GM18508 (cell line): ENCODE results near the gene RPL29.
A peak's percentile ranks its signal among the peaks of the same experiment; 100 is the strongest.
"Not testable (repeated sequence)": the region's sequence is repeated elsewhere in the genome, so short reads cannot be mapped to it uniquely, and the experiment has no call there.

Experiments used
- ATAC-seq: cut with Tn5 transposase; IDR thresholded peaks from one replicate; pipeline ENCODE4 v1.9.1; 2021; ENCODE audit warnings: moderate number of reproducible peaks; ENCODE audit not compliant: insufficient read depth, unreplicated experiment

Gene RPL29

GRCh38 chr3:51995346-51996163 is at the start of gene RPL29:
Gene RPL29 (minus strand): TSS chr3:51995895. CDS start chr3:51995461, 434 bp downstream.
- peak; percentile 65 for ATAC-seq

- ATAC-seq, result no peak
These were observed 49.3 kb upstream of the RPL29 start for GRCh38 chr3:52044869-52045619.

GRCh38 chr3:52043750-52044149 is 48.1 kb upstream of the RPL29 start:
- no peak for ATAC-seq

- ATAC-seq, result not testable (repeated sequence)
These were observed 47.3 kb upstream of the RPL29 start for GRCh38 chr3:52043039-52043438.

GRCh38 chr3:52041118-52041731 is 45.5 kb upstream of the RPL29 start:
- ATAC-seq, result no peak

GRCh38 chr3:52040600-52040999 is 44.9 kb upstream of the RPL29 start:
- no peak for ATAC-seq

- ATAC-seq, result no peak
These were observed 44.2 kb upstream of the RPL29 start for GRCh38 chr3:52039846-52040245.

- ATAC-seq, result no peak
These were observed 43.7 kb upstream of the RPL29 start for GRCh38 chr3:52039426-52039825.

- no peak for ATAC-seq
These were observed 42.5 kb upstream of the RPL29 start for GRCh38 chr3:52038227-52038626.

- ATAC-seq, result no peak
These were observed 41.6 kb upstream of the RPL29 start for GRCh38 chr3:52037291-52037690.

- no peak for ATAC-seq
These were observed 41.1 kb upstream of the RPL29 start for GRCh38 chr3:52036829-52037228.

GRCh38 chr3:52036222-52036694 is 40.6 kb upstream of the RPL29 start:
- ATAC-seq, result no peak

GRCh38 chr3:52034651-52035050 is 39.0 kb upstream of the RPL29 start:
- ATAC-seq, result no peak

GRCh38 chr3:52034212-52034611 is 38.5 kb upstream of the RPL29 start:
- no peak for ATAC-seq

GRCh38 chr3:52033748-52034147 is 38.1 kb upstream of the RPL29 start:
- not testable (repeated sequence) for ATAC-seq

GRCh38 chr3:52032702-52033408 is 37.2 kb upstream of the RPL29 start:
- no peak for ATAC-seq

GRCh38 chr3:52031896-52032295 is 36.2 kb upstream of the RPL29 start:
- no peak for ATAC-seq

- ATAC-seq, result no peak
These were observed 35.1 kb upstream of the RPL29 start for GRCh38 chr3:52030714-52031310.

- ATAC-seq, result no peak
These were observed 33.8 kb upstream of the RPL29 start for GRCh38 chr3:52029535-52029934.

- ATAC-seq, result no peak
These were observed 33.4 kb upstream of the RPL29 start for GRCh38 chr3:52029053-52029452.
